Caco-2 (cell line): ENCODE data around the gene AFG3L2. TPM values are rescaled to one million over a fixed set of nuclear protein-coding genes. Genes with fewer than 3 reads are reported as not detected.
A peak's percentile ranks its signal among the peaks of the same experiment; 100 is the strongest.

Source experiments
- BruUV-seq: library from RNA; stranded (reverse); fragments of 400-500 nt; replicated peaks from 2 replicates; lab custom pipeline; 2021; lab: Mats Ljungman, UMichigan
- CTCF ChIA-PET: fragments of 300-600 bp; sonication (Branson Sonifier 250); formaldehyde crosslinking; loops from one replicate; lab custom pipeline; 2022; ENCODE audit warnings: antibody characterized with exemption; lab: Charles Lee
- POLR2A ChIA-PET: fragments of 300-600 bp; sonication (Branson Sonifier 250); formaldehyde crosslinking; loops from one replicate; lab custom pipeline; 2022; ENCODE audit warnings: antibody characterized with exemption; lab: Charles Lee
- DNase-seq, 2 experiments: peaks; one replicate each; pipeline versions ENCODE4 v3.0.0 to v3.0.0-alpha.2; 2020 to 2022
- H3K27me3 ChIP-seq: replicated peaks from 2 replicates; pipeline ENCODE4 v1.6.0; 2011; ENCODE audit warnings: low read length; ENCODE audit not compliant: control insufficient read depth, insufficient read depth
- H3K36me3 ChIP-seq: 2 replicates; pipeline ENCODE4 v1.5.1; 2011; ENCODE audit warnings: low read length; ENCODE audit not compliant: control insufficient read depth, insufficient read depth
- H3K4me1 ChIP-seq: fragments of 250-450 bp; sonication (Bioruptor Pico); 2 replicates; pipeline ENCODE4 v1.5.1; 2020; ENCODE audit warnings: mild to moderate bottlenecking
- H3K4me3 ChIP-seq: 2 replicates; pipeline ENCODE4 v1.5.1; 2011; ENCODE audit warnings: low read depth, mild to moderate bottlenecking, control low read depth, low read length
- H3K9me3 ChIP-seq: fragments of 250-450 bp; sonication (Bioruptor Pico); 2 replicates; pipeline ENCODE4 v1.5.1; 2020; ENCODE audit warnings: mild to moderate bottlenecking, moderate library complexity
- H3K27ac Mint-ChIP-seq: one replicate; pipeline ENCODE4 v1.8.0; 2022; ENCODE audit warnings: mixed read lengths; ENCODE audit not compliant: unreplicated experiment
- H3K27me3 Mint-ChIP-seq: one replicate; pipeline ENCODE4 v1.8.0; 2022; ENCODE audit warnings: mixed read lengths; ENCODE audit not compliant: insufficient read depth, unreplicated experiment
- H3K36me3 Mint-ChIP-seq: one replicate; pipeline ENCODE4 v1.8.0; 2022; ENCODE audit warnings: mild to moderate bottlenecking, mixed read lengths; ENCODE audit not compliant: insufficient read depth, unreplicated experiment
- H3K4me1 Mint-ChIP-seq: one replicate; pipeline ENCODE4 v1.8.0; 2022; ENCODE audit warnings: low read depth, mixed read lengths; ENCODE audit not compliant: unreplicated experiment
- H3K4me3 Mint-ChIP-seq: one replicate; pipeline ENCODE4 v1.8.0; 2022; ENCODE audit warnings: mild to moderate bottlenecking, moderate library complexity, mixed read lengths; ENCODE audit not compliant: unreplicated experiment
- H3K9me3 Mint-ChIP-seq: one replicate; pipeline ENCODE4 v1.8.0; 2022; ENCODE audit warnings: mixed read lengths; ENCODE audit not compliant: unreplicated experiment
- intact Hi-C: fragments of 100-400 bp; cut with micrococcal nuclease; formaldehyde crosslinking; loops from one replicate; pipeline ENCODE4 v1.10.0; 2022; ENCODE audit not compliant: unreplicated experiment
- total RNA-seq: library from RNA; stranded (reverse); gene quantifications from 2 replicates; pipeline ENCODE4 v1.2.3, GENCODE V29; 2022
- TF ChIP-seq, protein P1 (sequence below), 2 experiments: fragments of 200-600 bp in 1 of 2; IDR thresholded peaks; 1 replicate in 1 of 2; 2 replicates in 1 of 2; pipeline versions ENCODE4 v1.5.1 to v1.8.0; 2011 to 2022; ENCODE audit warnings: antibody characterized with exemption in 1 of 2, control low read depth in 1 of 2, inconsistent platforms in 1 of 2, low read depth in 1 of 2, low read length in 1 of 2, mild to moderate bottlenecking in 1 of 2, moderate library complexity in 1 of 2; ENCODE audit not compliant: insufficient read depth in 1 of 2, severe bottlenecking in 1 of 2, unreplicated experiment in 1 of 2

AFG3L2 gene
- total RNA-seq, 1 experiment from 2014 or later: 72.0 TPM

GRCh38 chr18:12420821-12421421 lies 43.9 kb upstream of the AFG3L2 start:
- Histone ChIP-seq H3K4me1 (no peaks in the 10 kb centered on the region; the same call in 1 of the 2 replicates), H3K4me3 (no peak overlapping the region), H3K27me3 (no peaks in the 10 kb centered on the region), H3K36me3 (no peaks in the 10 kb centered on the region), H3K9me3 (no peaks in the 10 kb centered on the region)
- CTCF ChIA-PET: no interaction called here
- TF ChIP-seq, protein P1, sequence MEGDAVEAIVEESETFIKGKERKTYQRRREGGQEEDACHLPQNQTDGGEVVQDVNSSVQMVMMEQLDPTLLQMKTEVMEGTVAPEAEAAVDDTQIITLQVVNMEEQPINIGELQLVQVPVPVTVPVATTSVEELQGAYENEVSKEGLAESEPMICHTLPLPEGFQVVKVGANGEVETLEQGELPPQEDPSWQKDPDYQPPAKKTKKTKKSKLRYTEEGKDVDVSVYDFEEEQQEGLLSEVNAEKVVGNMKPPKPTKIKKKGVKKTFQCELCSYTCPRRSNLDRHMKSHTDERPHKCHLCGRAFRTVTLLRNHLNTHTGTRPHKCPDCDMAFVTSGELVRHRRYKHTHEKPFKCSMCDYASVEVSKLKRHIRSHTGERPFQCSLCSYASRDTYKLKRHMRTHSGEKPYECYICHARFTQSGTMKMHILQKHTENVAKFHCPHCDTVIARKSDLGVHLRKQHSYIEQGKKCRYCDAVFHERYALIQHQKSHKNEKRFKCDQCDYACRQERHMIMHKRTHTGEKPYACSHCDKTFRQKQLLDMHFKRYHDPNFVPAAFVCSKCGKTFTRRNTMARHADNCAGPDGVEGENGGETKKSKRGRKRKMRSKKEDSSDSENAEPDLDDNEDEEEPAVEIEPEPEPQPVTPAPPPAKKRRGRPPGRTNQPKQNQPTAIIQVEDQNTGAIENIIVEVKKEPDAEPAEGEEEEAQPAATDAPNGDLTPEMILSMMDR (IDR thresholded peaks at IDR 0.05; ENCODE audit: insufficient read depth in 1 of 2, low read depth in 1 of 2, low read length in 1 of 2, severe bottlenecking in 1 of 2, unreplicated experiment in 1 of 2): no peak
- H3K36me3 Mint-ChIP-seq: peaks cover 6% of the 10 kb centered on the region
- POLR2A ChIA-PET: no interaction called here
- BruUV-seq: no TSS peak
- intact Hi-C loops: no loop called here
- H3K9me3 Mint-ChIP-seq: no peaks in the 10 kb centered on the region
- H3K27ac Mint-ChIP-seq: peak overlapping the region; percentile 53
- H3K27me3 Mint-ChIP-seq: no peaks in the 10 kb centered on the region
- peaks cover 6% of the 10 kb centered on the region for H3K4me1 Mint-ChIP-seq
- DNase-seq: no peak
- peak overlapping the region; percentile 68 for H3K4me3 Mint-ChIP-seq

GRCh38 chr18:12417687-12418086 lies 40.7 kb upstream of the AFG3L2 start:
- H3K27me3 Mint-ChIP-seq: no peaks in the 10 kb centered on the region
- no peak overlapping the region for H3K4me3 ChIP-seq
- intact Hi-C loops: no loop called here
- no peak overlapping the region for H3K4me3 Mint-ChIP-seq
- no TSS peak for BruUV-seq
- no peaks in the 10 kb centered on the region for H3K27me3 ChIP-seq
- H3K4me1 ChIP-seq: no peaks in the 10 kb centered on the region; the same call in 1 of the 2 replicates
- TF ChIP-seq, protein P1 (IDR thresholded peaks at IDR 0.05; ENCODE audit: insufficient read depth in 1 of 2, low read depth in 1 of 2, low read length in 1 of 2, severe bottlenecking in 1 of 2, unreplicated experiment in 1 of 2): no peak
- H3K27ac Mint-ChIP-seq: no peak overlapping the region
- H3K9me3 Mint-ChIP-seq: no peaks in the 10 kb centered on the region
- ChIA-PET CTCF (interaction anchor here (0.6 kb wide), 1 partner anchor 53 kb away, joined by 6 read pairs; no protein-coding TSS in a partner anchor), POLR2A (no interaction called here)
- H3K4me1 Mint-ChIP-seq: no peaks in the 10 kb centered on the region
- H3K36me3 Mint-ChIP-seq: peaks cover 6% of the 10 kb centered on the region
- H3K36me3 ChIP-seq: no peaks in the 10 kb centered on the region
- H3K9me3 ChIP-seq: no peaks in the 10 kb centered on the region
- no peak for DNase-seq

- no peak overlapping the region for H3K4me3 Mint-ChIP-seq
- TF ChIP-seq, protein P1 (IDR thresholded peaks at IDR 0.05; ENCODE audit: insufficient read depth in 1 of 2, low read depth in 1 of 2, low read length in 1 of 2, severe bottlenecking in 1 of 2, unreplicated experiment in 1 of 2): no peak
- Histone ChIP-seq H3K4me1 (no peaks in the 10 kb centered on the region; the same call in 1 of the 2 replicates), H3K36me3 (no peaks in the 10 kb centered on the region), H3K27me3 (no peaks in the 10 kb centered on the region), H3K4me3 (no peak overlapping the region), H3K9me3 (no peaks in the 10 kb centered on the region)
- ChIA-PET POLR2A (no interaction called here), CTCF (no interaction called here)
- H3K9me3 Mint-ChIP-seq: no peaks in the 10 kb centered on the region
- BruUV-seq: no TSS peak
- H3K36me3 Mint-ChIP-seq: peaks cover 6% of the 10 kb centered on the region
- no peak for DNase-seq
- intact Hi-C loops: no loop called here
- H3K4me1 Mint-ChIP-seq: no peaks in the 10 kb centered on the region
- H3K27me3 Mint-ChIP-seq: no peaks in the 10 kb centered on the region
- no peak overlapping the region for H3K27ac Mint-ChIP-seq
These were observed 39.2 kb upstream of the AFG3L2 start for GRCh38 chr18:12416098-12416729.
